AG10803 (cell line): ENCODE results near the gene DOCK1.

Experiments used
- DNase-seq: peaks from one replicate; pipeline ENCODE4 v3.0.0; 2010; ENCODE audit warnings: low read depth
- H3K4me3 ChIP-seq: 2 replicates; pipeline ENCODE4 v1.5.1; 2011; ENCODE audit warnings: mild to moderate bottlenecking, low read length, control low read depth
- TF ChIP-seq, protein P1 (sequence below): conservative IDR thresholded peaks from 2 replicates; pipeline ENCODE4 v1.5.1; 2011; ENCODE audit warnings: mild to moderate bottlenecking, low read length, control low read depth, inconsistent platforms

DOCK1 gene

DNA sequence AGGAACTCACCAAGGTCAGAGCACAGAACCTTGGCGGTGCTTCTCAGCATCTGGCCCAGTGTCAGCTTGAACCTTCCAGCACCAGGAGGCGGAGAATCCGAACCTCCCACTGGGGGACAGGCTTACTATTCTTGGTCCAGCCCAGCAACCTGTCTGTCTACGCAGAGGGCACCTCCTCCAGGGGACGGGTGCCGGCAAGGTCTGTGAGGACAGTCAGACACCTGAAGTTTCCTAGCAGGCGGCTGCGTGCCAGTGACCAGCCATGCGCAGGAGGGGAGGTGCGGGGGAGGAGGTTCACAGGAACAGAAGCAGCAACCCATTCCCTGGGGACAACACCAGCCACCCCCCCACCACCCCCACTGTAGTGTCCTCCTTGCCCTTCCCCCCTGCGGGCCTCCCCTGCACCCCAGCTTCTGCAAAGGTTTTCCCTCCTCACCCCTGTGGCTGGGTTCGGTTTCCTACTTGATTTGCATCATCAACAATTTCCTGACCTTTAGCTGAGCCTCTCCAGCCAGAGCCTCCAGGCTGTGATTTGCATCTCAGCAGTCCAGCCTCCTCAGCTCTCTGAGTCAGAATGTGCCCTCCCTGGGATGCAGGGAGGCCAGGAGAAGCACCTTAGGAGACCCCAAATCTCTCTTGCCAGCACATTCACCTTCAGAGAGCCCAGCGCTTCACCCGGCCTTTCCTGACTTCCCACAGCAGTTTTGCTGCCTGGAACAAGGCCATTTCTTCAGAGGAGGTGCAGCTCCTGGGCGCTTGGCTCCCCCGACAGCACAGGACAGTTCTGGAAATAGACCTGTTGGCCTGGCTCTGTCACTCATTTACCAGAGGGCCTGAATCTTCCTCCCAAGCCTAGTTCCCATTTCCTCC, 536.4 kb downstream of the DOCK1 start:
- TF ChIP-seq, protein P1, sequence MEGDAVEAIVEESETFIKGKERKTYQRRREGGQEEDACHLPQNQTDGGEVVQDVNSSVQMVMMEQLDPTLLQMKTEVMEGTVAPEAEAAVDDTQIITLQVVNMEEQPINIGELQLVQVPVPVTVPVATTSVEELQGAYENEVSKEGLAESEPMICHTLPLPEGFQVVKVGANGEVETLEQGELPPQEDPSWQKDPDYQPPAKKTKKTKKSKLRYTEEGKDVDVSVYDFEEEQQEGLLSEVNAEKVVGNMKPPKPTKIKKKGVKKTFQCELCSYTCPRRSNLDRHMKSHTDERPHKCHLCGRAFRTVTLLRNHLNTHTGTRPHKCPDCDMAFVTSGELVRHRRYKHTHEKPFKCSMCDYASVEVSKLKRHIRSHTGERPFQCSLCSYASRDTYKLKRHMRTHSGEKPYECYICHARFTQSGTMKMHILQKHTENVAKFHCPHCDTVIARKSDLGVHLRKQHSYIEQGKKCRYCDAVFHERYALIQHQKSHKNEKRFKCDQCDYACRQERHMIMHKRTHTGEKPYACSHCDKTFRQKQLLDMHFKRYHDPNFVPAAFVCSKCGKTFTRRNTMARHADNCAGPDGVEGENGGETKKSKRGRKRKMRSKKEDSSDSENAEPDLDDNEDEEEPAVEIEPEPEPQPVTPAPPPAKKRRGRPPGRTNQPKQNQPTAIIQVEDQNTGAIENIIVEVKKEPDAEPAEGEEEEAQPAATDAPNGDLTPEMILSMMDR, result no peak
- no peak overlapping the region for H3K4me3 ChIP-seq
- no peak for DNase-seq

DNA sequence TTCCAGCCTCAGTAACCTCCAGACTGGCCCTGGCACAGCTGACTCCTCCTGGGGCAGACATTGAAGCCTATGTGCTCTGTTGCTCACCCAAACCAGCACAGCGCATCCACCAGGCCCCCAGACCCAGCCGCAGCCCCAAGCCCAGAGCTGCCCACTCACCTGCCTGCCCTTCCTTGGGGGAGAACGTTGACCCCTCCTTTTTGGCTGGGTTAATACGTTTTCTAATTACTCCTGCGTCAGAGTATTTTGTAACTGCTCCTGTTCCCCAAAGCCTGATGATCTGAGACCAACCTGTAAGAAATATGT, 536.9 kb downstream of the DOCK1 start:
- H3K4me3 ChIP-seq, result no peak overlapping the region
- DNase-seq, result no peak
- TF ChIP-seq, protein P1, result no peak

DNA sequence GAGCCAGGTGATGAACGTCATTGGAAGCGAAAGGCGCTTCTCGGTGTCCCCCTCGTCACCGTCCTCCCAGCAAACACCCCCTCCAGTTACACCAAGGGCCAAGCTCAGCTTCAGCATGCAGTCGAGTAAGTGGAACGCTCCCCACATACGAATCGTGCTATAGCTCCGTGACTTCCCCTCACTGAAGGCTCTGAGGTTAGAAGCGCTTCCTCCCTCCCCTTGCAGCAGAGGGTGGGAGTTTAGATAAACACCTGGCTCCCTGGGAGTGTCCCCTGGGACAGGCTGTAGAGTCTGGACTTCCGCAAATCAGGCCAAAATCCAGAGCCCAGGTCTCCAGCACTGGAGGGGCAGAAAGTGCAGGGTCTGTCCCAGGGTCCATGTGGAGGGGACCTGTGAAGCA, 538.9 kb downstream of the DOCK1 start:
- no peak overlapping the region for H3K4me3 ChIP-seq
- no peak for DNase-seq
- TF ChIP-seq, protein P1, result no peak

DNA sequence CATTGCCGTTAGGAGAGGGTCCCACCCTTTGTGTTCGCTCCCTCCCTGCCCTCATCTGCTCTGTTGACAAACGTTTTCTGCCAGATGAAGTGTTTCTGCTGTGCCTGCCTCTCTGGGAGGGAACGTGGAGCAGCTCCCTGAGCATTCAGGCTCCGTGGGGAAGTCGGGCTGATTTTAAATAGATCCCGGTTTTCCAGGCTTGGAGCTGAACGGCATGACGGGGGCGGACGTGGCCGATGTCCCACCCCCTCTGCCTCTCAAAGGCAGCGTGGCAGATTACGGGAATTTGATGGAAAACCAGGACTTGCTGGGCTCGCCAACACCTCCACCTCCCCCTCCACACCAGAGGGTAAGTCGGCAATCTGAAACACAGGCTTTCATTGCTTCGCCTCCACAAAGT, 542.0 kb downstream of the DOCK1 start:
- no peak for DNase-seq
- H3K4me3 ChIP-seq, result no peak overlapping the region
- TF ChIP-seq, protein P1, result no peak

DNA sequence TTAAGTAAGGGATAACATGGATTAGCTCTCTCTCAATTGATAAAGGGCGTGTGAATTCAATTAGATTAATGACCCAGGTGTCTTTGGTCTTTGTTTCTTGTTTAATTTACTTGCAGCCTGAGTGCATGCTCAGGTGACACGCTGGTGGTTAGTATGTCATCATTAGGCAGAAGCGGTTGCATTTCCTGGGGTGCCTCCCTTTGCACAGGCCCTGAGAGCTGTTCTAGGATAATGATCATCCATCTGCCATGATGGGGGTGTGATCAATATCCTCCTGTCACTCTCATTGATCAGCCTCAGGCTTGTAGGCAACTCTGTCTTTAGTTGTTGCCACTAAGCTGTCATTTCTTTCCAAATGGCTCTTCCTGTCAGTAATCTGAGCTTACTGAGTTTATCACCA, 544.3 kb downstream of the DOCK1 start:
- no peak overlapping the region for H3K4me3 ChIP-seq
- DNase-seq, result no peak
- TF ChIP-seq, protein P1, result no peak

DNA sequence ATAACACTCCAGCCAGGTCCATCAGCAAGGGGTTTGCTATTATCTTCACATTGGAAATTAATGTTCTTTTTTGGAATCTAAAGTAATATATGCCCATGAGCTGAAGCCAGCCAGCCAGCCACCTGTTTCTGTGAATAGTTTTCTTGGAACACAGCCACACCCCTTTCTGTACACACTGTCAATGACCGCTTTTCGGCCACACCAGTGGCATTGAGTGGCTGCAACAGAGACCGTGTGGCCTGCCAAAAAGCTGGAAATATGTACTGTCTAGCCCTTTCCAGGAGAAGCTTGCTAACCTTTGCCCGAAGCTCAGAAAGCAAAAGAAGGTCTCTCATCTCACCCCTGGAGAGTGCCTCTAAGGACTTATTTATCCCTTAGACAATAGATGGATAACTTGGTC, 545.4 kb downstream of the DOCK1 start:
- H3K4me3 ChIP-seq, result no peak overlapping the region
- no peak for DNase-seq
- TF ChIP-seq, protein P1, result no peak

DNA sequence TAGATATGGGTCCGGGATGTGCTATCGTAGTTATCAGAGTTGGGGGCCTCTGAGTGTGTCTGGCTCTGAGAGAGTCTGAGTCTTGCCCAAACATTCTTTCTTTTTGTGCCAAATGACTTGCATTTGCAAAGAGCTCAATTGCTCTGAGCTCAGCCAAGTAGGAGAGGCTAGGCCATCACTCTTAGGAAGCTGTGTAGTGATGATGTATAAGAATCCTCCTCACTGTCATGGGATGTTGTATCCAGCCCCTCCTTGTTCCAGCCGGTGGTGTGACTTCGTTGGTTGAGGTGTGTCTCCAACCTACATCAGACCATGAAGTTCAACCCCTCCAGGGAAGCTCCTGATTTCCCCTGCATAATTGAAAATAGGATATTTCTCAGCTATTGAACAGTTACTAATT, 546.4 kb downstream of the DOCK1 start:
- H3K4me3 ChIP-seq, result no peak overlapping the region
- TF ChIP-seq, protein P1, result no peak
- DNase-seq, result no peak
